ENCODE results near the gene TRAPPC4. TPM values are rescaled to one million over a fixed set of nuclear protein-coding genes. Genes with fewer than 3 reads are reported as not detected.

Gene TRAPPC4
- total RNA-seq, 1 donor from 2014 or later, result 49.7 TPM

DNA sequence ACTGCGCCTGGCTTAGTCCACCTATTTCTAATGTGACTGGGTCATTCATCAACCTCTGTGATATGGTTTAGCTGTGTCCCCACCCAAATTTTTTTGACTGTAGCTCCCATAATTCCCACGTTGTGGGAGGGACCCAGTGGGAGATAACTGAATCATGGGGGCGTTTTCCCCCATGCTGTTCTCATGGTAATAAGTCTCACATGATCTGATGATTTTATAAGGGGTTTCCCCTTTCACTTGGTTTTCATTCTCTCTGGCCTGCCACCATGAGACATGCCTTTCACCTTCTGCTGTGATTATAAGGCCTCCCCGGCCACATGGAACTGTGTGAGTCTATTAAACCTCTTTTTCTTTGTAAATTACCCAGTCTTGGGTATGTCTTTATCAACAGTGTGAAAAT is 11.9 kb upstream of the TRAPPC4 start:
- TF ChIP-seq, protein P1, sequence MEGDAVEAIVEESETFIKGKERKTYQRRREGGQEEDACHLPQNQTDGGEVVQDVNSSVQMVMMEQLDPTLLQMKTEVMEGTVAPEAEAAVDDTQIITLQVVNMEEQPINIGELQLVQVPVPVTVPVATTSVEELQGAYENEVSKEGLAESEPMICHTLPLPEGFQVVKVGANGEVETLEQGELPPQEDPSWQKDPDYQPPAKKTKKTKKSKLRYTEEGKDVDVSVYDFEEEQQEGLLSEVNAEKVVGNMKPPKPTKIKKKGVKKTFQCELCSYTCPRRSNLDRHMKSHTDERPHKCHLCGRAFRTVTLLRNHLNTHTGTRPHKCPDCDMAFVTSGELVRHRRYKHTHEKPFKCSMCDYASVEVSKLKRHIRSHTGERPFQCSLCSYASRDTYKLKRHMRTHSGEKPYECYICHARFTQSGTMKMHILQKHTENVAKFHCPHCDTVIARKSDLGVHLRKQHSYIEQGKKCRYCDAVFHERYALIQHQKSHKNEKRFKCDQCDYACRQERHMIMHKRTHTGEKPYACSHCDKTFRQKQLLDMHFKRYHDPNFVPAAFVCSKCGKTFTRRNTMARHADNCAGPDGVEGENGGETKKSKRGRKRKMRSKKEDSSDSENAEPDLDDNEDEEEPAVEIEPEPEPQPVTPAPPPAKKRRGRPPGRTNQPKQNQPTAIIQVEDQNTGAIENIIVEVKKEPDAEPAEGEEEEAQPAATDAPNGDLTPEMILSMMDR (IDR thresholded peaks at IDR 0.05), result no peak

DNA sequence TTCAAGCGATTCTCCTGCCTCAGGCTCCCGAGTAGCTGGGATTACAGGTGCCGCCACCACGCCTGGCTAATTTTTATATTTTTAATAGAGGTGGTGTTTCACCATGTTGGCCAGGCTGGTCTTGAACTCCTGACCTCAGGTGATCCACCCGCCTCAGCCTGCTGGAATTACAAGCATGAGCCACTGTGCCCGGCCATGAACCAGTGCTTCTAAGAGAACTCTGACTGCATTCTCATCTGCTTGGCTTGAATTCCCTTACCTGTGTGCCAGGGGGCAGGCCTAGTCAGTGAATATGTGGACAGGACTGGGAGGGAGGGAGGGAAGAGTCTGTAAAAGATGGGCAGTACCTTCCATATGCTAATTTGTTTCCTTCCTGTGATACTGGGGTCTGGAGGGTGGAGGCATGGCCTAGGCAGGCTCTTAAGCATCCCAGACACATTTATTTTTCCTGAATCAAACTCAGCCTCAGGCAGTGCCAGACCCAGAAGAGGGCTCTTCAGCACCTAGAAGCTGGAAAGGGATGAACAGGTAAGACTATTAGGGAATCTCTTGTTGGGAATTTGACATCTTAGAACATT is 7.0 kb upstream of the TRAPPC4 start:
- Histone ChIP-seq H3K27me3 (ENCODE audit: low read depth) (no peaks in the 10 kb centered on the region), H3K9me3 (no peaks in the 10 kb centered on the region), H3K36me3 (peaks cover 98% of the 10 kb centered on the region), H3K27ac (no peak overlapping the region), H3K4me3 (no peak overlapping the region), H3K4me1 (peaks cover 9% of the 10 kb centered on the region)
- TF ChIP-seq, protein P1 (IDR thresholded peaks at IDR 0.05), result no peak
- DNase-seq (no peak), ATAC-seq (no peak)
- intact Hi-C loops (cut with DNase I), result no loop called here

More for the DNA sequence above, 11.9 kb upstream of the TRAPPC4 start:
- ATAC-seq, result no peak
- Histone ChIP-seq H3K4me3 (no peak overlapping the region), H3K9me3 (no peaks in the 10 kb centered on the region), H3K36me3 (peaks cover 96% of the 10 kb centered on the region), H3K4me1 (no peaks in the 10 kb centered on the region), H3K27ac (no peak overlapping the region), H3K27me3 (ENCODE audit: low read depth) (no peaks in the 10 kb centered on the region)
- DNase-seq, result no peak
- intact Hi-C loops (cut with DNase I), result no loop called here

DNA sequence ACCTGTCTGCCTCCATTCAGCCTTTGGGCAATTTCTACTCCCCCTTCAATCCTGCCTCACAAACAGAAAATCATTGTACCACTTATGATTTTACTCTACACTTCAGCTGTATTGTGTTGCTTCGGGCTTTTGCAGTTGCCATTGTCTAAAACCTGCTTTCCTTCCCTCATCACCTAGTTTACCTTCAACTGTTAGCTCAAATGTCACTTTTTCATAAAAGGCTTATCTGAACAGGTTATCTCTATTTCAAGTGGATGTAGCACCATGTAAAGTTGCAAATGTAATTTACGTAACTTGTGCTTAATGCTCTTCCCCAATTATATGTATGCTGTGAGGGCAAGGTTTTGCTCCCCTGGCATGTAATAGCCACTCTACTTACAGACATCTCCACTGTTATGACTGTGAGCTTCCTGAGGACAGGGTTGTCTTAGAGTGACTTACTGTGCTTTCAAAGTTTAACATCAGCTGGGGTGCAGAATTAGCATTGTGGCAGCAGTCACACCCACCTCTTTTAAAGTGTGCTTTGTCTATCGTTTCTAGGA is 5.9 kb upstream of the TRAPPC4 start:
- TF ChIP-seq, protein P1 (IDR thresholded peaks at IDR 0.05), result no peak
- no peak overlapping the region for H3K27ac ChIP-seq
- peaks cover 19% of the 10 kb centered on the region for H3K4me1 ChIP-seq
- H3K4me3 ChIP-seq, result no peak overlapping the region
- no peaks in the 10 kb centered on the region for H3K27me3 ChIP-seq (ENCODE audit: low read depth)
- peaks cover 93% of the 10 kb centered on the region for H3K36me3 ChIP-seq
- no peaks in the 10 kb centered on the region for H3K9me3 ChIP-seq
- no peak for DNase-seq
- intact Hi-C loops (cut with DNase I), result no loop called here
- ATAC-seq, result no peak

DNA sequence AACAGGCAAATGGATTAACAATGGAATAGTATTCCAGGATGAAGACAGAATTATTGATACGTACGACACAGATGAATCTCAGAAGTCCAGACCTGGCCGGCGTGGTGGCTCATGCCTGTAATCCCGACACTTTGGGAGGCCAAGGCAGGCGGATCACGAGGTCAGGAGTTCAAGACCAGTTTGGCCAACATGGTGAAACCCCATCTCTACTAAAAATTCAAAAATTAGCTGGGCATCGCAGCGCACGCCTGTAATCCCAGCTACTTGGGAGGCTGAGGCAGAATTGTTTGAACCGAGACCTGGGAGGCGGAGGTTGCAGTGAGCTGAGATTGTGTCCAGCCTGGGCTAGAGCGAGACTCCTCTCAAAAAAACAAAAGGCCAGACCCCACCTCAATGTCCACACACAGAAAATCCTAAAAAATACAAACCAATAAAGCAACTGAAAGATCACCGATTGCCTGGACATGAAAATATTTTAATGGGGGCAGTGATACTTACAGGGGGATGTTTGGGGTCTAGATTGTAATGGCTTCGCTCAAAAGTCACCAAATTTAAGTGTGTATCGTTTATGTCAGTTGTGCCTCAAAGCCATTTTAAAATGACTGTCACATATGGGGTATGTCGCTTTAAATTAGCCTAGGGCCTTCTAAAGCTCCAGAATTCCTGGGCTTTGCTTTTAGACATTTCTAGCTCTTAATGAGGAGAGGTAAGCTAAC is 4.2 kb upstream of the TRAPPC4 start:
- no peak for DNase-seq

DNA sequence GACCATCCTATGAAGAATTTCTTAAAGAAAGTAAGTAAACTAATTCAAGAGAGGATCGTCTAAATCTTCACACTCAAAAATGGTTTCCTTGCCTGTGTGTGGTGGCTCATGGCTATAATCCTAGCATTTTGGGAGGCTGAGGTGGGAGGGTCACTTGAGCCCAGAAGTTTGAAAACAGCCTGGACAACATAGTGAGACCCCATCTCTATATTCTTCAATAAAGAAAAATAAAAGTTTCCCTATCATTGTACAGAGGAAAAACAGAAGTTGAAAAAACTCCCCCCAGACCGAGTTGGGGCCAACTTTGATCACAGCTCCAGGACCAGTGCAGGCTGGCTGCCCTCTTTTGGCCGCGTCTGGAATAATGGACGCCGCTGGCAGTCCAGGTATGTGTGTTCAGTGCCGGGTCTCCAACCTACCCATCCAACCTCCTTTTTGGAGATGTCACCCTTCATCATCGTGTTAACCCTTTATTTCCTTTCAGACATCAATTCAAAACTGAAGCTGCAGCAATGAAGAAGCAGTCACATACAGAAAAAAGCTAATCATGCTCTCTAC is 3.4 kb upstream of the TRAPPC4 start:
- Histone ChIP-seq H3K4me1 (peaks cover 30% of the 10 kb centered on the region), H3K27ac (no peak overlapping the region), H3K36me3 (peaks cover 69% of the 10 kb centered on the region), H3K4me3 (no peak overlapping the region), H3K27me3 (ENCODE audit: low read depth) (no peaks in the 10 kb centered on the region), H3K9me3 (no peaks in the 10 kb centered on the region)
- intact Hi-C loops (cut with DNase I), result no loop called here
- DNase-seq, result no peak
- no peak for ATAC-seq
- TF ChIP-seq, protein P1 (IDR thresholded peaks at IDR 0.05), result no peak

More for the DNA sequence above, 4.2 kb upstream of the TRAPPC4 start:
- H3K4me3 ChIP-seq, result no peak overlapping the region
- H3K27ac ChIP-seq, result no peak overlapping the region
- ATAC-seq, result no peak
- intact Hi-C loops (cut with DNase I), result no loop called here
- peaks cover 76% of the 10 kb centered on the region for H3K36me3 ChIP-seq
- peaks cover 22% of the 10 kb centered on the region for H3K4me1 ChIP-seq
- no peaks in the 10 kb centered on the region for H3K27me3 ChIP-seq (ENCODE audit: low read depth)
- TF ChIP-seq, protein P1 (IDR thresholded peaks at IDR 0.05), result no peak
- no peaks in the 10 kb centered on the region for H3K9me3 ChIP-seq
